GM20431 (cell line): ENCODE data around the gene IL9.

Experiments
- in situ Hi-C: fragments of 300-500 bp; cut with MseI, MboI; formaldehyde crosslinking; loops from one replicate; pipeline ENCODE4 v1.15.0; 2020; ENCODE audit warnings: low sequenced_read_pairs; ENCODE audit not compliant: unreplicated experiment

The IL9 gene

GRCh38 chr5:135894276-135894675, 1.4 kb downstream of the IL9 start:
- in situ Hi-C loops = no loop called here

- in situ Hi-C loops = no loop called here
Measured at GRCh38 chr5:135891791-135892190, 3.9 kb downstream of the IL9 start.

GRCh38 chr5:135891268-135891667, 4.4 kb downstream of the IL9 start:
- in situ Hi-C loops = no loop called here

GRCh38 chr5:135890867-135891266, 4.8 kb downstream of the IL9 start:
- in situ Hi-C loops = no loop called here

- in situ Hi-C loops = no loop called here
Measured at GRCh38 chr5:135890296-135890695, 5.3 kb downstream of the IL9 start.

- in situ Hi-C loops = loop anchor here (10.0 kb wide), 1 partner anchor 327 kb away; no protein-coding TSS in a partner anchor
Measured at GRCh38 chr5:135887881-135888614, 7.6 kb downstream of the IL9 start.

- in situ Hi-C loops = loop anchor here (10.0 kb wide), 1 partner anchor 327 kb away; no protein-coding TSS in a partner anchor
Measured at GRCh38 chr5:135887447-135887864, 8.2 kb downstream of the IL9 start.

GRCh38 chr5:135886136-135886535, 9.5 kb downstream of the IL9 start:
- in situ Hi-C loops = loop anchor here (10.0 kb wide), 1 partner anchor 329 kb away; no protein-coding TSS in a partner anchor

GRCh38 chr5:135885031-135885430, 10.6 kb downstream of the IL9 start:
- in situ Hi-C loops = loop anchor here (10.0 kb wide), 1 partner anchor 330 kb away; no protein-coding TSS in a partner anchor

GRCh38 chr5:135883441-135883840, 12.2 kb downstream of the IL9 start:
- in situ Hi-C loops = loop anchor here (10.0 kb wide), 1 partner anchor 331 kb away; no protein-coding TSS in a partner anchor

- in situ Hi-C loops = loop anchor here (10.0 kb wide), 1 partner anchor 332 kb away; no protein-coding TSS in a partner anchor
Measured at GRCh38 chr5:135883026-135883425, 12.6 kb downstream of the IL9 start.

- in situ Hi-C loops = loop anchor here (10.0 kb wide), 1 partner anchor 333 kb away; no protein-coding TSS in a partner anchor
Measured at GRCh38 chr5:135881819-135882218, 13.8 kb downstream of the IL9 start.

GRCh38 chr5:135881244-135881643, 14.4 kb downstream of the IL9 start:
- in situ Hi-C loops = loop anchor here (10.0 kb wide), 1 partner anchor 334 kb away; no protein-coding TSS in a partner anchor

- in situ Hi-C loops = loop anchor here (10.0 kb wide), 1 partner anchor 334 kb away; no protein-coding TSS in a partner anchor
Measured at GRCh38 chr5:135880801-135881200, 14.8 kb downstream of the IL9 start.

GRCh38 chr5:135880278-135880677, 15.4 kb downstream of the IL9 start:
- in situ Hi-C loops = loop anchor here (10.0 kb wide), 1 partner anchor 335 kb away; no protein-coding TSS in a partner anchor

GRCh38 chr5:135879591-135879990, 16.1 kb downstream of the IL9 start:
- in situ Hi-C loops = no loop called here

- in situ Hi-C loops = no loop called here
Measured at GRCh38 chr5:135878156-135878620, 17.5 kb downstream of the IL9 start.

GRCh38 chr5:135877570-135878155, 18.0 kb downstream of the IL9 start:
- in situ Hi-C loops = no loop called here

- in situ Hi-C loops = no loop called here
Measured at GRCh38 chr5:135876146-135876545, 19.5 kb downstream of the IL9 start.

GRCh38 chr5:135875567-135875966, 20.1 kb downstream of the IL9 start:
- in situ Hi-C loops = no loop called here

GRCh38 chr5:135874461-135874860, 21.2 kb downstream of the IL9 start:
- in situ Hi-C loops = no loop called here
